Ishikawa (cell line): ENCODE results near the gene DHFR2.

ENCODE experiments used
- CEBPB ChIP-seq: IDR thresholded peaks from 2 replicates; pipeline ENCODE4 v1.6.1; 2012
- CREB1 ChIP-seq: IDR thresholded peaks from 2 replicates; pipeline ENCODE4 v1.6.1; 2012; ENCODE audit warnings: low read depth
- EGR1 ChIP-seq: IDR thresholded peaks from 2 replicates; pipeline ENCODE4 v1.6.1; 2012
- EP300 ChIP-seq: IDR thresholded peaks from 2 replicates; pipeline ENCODE4 v1.6.1; 2012; ENCODE audit warnings: borderline replicate concordance
- FOXM1 ChIP-seq: IDR thresholded peaks from 2 replicates; pipeline ENCODE4 v1.6.1; 2012; ENCODE audit warnings: low read depth, borderline replicate concordance
- MAX ChIP-seq: IDR thresholded peaks from 2 replicates; pipeline ENCODE4 v1.6.1; 2012
- NFIC ChIP-seq: IDR thresholded peaks from 2 replicates; pipeline ENCODE4 v1.6.1; 2012
- RAD21 ChIP-seq: IDR thresholded peaks from 2 replicates; pipeline ENCODE4 v1.6.1; 2012; ENCODE audit warnings: low read depth
- REST ChIP-seq: IDR thresholded peaks from 2 replicates; pipeline ENCODE4 v1.6.1; 2012; ENCODE audit warnings: low read depth, mild to moderate bottlenecking
- TAF1 ChIP-seq: IDR thresholded peaks from 2 replicates; pipeline ENCODE4 v1.6.1; 2012; ENCODE audit warnings: low read depth, mild to moderate bottlenecking
- TCF12 ChIP-seq: IDR thresholded peaks from 2 replicates; pipeline ENCODE4 v1.6.1; 2012; ENCODE audit warnings: low read depth
- TEAD4 ChIP-seq: IDR thresholded peaks from 2 replicates; pipeline ENCODE4 v1.6.1; 2012
- YY1 ChIP-seq: IDR thresholded peaks from 2 replicates; pipeline ENCODE4 v1.6.1; 2012; ENCODE audit warnings: low read depth
- ZBTB7A ChIP-seq: IDR thresholded peaks from 2 replicates; pipeline ENCODE4 v1.6.1; 2012; ENCODE audit warnings: low read depth
- TF ChIP-seq, protein P1 (sequence below): IDR thresholded peaks from 2 replicates; pipeline ENCODE4 v1.6.1; 2012

Gene DHFR2

DNA sequence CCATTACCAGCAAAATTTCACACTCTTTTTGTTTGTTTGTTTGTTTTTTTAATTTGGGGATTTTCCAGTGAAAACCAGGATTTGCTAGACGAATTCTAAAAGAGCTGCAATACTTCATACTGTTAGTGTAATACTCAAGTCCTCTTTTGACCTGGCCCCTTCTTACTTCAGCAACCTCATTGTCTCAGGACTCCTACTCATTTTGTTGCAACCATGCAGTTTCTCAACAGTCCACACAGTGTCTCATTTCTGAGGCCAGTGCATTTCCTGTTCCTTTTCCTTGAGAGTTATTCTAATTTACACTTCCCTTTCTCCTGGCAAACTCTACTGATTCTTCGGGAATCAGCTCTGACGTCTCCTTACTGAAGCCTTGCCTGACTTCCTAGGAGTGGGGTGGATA, 35.7 kb upstream of the DHFR2 start:
- TF ChIP-seq EP300 (no peak), CREB1 (no peak), YY1 (no peak), ZBTB7A (no peak), CEBPB (no peak), NFIC (no peak), TEAD4 (no peak), REST (no peak), TCF12 (no peak), FOXM1 (no peak), RAD21 (no peak), EGR1 (no peak), TAF1 (no peak), MAX (no peak)
- TF ChIP-seq, protein P1, sequence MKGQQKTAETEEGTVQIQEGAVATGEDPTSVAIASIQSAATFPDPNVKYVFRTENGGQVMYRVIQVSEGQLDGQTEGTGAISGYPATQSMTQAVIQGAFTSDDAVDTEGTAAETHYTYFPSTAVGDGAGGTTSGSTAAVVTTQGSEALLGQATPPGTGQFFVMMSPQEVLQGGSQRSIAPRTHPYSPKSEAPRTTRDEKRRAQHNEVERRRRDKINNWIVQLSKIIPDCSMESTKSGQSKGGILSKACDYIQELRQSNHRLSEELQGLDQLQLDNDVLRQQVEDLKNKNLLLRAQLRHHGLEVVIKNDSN = no peak

DNA sequence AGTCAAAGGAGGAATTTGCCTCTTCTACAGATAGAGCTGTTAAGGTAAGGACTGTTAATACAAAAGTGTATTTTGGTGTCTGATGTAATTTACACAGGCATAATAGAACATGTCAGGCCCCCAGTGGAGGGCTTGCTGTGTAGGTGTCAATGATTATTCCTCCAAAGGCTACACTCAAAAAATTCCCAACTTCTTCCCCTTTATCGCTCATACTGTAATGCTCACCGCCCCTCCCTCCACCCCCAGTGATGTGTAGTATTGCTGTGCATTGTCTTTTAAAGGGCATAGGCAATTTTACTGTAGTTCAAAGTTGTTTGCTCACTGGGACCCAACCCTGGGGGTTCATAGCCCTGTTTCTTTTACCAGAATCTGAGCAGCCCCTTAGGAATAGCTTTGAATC, 32.4 kb upstream of the DHFR2 start:
- TF ChIP-seq MAX = no peak
- TF ChIP-seq CEBPB = no peak
- TF ChIP-seq ZBTB7A = no peak
- TF ChIP-seq TCF12 = no peak
- no peak for TF ChIP-seq RAD21
- TF ChIP-seq FOXM1 = no peak
- TF ChIP-seq TAF1 = no peak
- TF ChIP-seq YY1 = no peak
- no peak for TF ChIP-seq EGR1
- no peak for TF ChIP-seq EP300
- TF ChIP-seq NFIC = no peak
- no peak for TF ChIP-seq CREB1
- TF ChIP-seq REST = no peak
- no peak for TF ChIP-seq TEAD4
- TF ChIP-seq, protein P1 = no peak

DNA sequence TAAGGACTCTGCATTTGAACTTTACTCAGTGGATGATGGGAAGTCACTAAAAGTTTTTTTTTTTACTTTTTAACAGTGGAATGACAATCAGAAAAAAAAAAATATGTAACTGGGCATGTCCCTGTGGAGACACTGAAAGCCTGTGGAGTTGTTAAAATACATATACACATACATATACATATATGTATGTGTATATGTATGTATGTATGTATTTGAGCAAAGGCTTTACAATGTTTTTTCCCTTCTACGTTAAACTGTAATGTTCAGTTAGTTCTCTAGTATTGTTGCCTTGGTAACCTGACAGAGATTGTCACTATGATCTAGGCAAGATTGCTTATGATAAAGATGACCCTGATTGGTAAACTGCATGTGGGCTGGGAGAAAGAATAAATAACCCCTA, 30.4 kb upstream of the DHFR2 start:
- TF ChIP-seq EGR1 (no peak), TEAD4 (no peak), RAD21 (no peak), MAX (no peak), CREB1 (no peak), TAF1 (no peak), TCF12 (no peak), REST (no peak), CEBPB (no peak), YY1 (no peak), EP300 (no peak), NFIC (no peak), FOXM1 (no peak), ZBTB7A (no peak)
- TF ChIP-seq, protein P1 = no peak
